22Rv1 (cell line): Measurements from ENCODE around the gene SEMA4F.

Source experiments
- H3K27ac ChIP-seq: fragments of 450-650 bp; 2 replicates; pipeline ENCODE4 v1.5.1; 2017
- CTCF ChIP-seq: fragments of 450-650 bp; IDR thresholded peaks from 2 replicates; pipeline ENCODE4 v1.5.1; 2017; ENCODE audit warnings: mild to moderate bottlenecking
- ZFX ChIP-seq: fragments of 450-650 bp; IDR thresholded peaks from 2 replicates; pipeline ENCODE4 v1.6.1; 2017; ENCODE audit warnings: antibody characterized with exemption, borderline replicate concordance

Gene SEMA4F

GRCh38 chr2:74719066-74719465 lies 65.0 kb downstream of the SEMA4F start:
- no peak overlapping the region for H3K27ac ChIP-seq
- TF ChIP-seq ZFX (no peak), CTCF (no peak)

- no peak overlapping the region for H3K27ac ChIP-seq
- no peak for TF ChIP-seq CTCF
- TF ChIP-seq ZFX = no peak
Observed at GRCh38 chr2:74721316-74721715, 67.3 kb downstream of the SEMA4F start.

DNA sequence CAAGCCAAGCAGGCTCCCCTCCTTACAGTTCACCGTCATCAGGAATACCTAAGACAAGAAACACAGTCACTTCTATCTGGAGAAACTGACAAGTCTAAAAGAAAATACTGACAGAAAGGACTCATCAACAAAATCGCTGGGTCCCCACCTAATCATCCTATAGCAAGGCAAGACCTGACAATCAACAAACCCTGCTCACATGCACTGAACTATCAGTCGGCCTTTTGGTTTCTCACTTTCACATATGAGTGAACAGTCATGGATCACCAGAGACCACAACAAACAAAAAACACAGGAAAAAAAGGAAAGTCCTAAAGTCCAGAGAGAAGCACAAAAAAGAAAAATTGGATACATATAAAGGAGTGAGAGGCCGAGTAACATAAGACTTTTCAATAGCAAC lies 70.4 kb downstream of the SEMA4F start:
- TF ChIP-seq CTCF (no peak), ZFX (no peak)
- H3K27ac ChIP-seq = no peak overlapping the region

DNA sequence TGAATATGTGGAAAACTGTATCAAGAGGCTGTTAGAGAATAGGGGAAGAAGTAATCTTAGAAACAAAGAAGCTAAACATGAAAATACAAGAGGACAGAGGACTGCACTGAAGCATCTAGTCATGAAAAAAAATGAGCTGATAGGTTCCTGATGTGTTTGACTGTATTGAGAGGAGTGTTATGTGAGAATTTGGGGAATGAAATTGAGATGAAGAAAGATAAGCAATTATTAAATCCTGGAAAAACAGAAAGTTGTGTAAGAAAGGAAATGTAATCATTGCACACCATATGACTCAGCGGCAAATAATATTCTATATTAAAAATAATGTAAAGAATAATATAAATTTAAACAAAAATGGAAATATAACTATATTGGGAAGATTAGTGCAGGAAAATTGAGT lies 71.2 kb downstream of the SEMA4F start:
- TF ChIP-seq CTCF (no peak), ZFX (no peak)
- no peak overlapping the region for H3K27ac ChIP-seq

- H3K27ac ChIP-seq = no peak overlapping the region
- TF ChIP-seq ZFX (no peak), CTCF (no peak)
Observed at GRCh38 chr2:74728842-74729241, 74.8 kb downstream of the SEMA4F start.

GRCh38 chr2:74730530-74730929 lies 76.5 kb downstream of the SEMA4F start:
- TF ChIP-seq CTCF (no peak), ZFX (no peak)
- H3K27ac ChIP-seq = no peak overlapping the region
